Right renal pelvis (tissue), 4 donors: ENCODE results near the gene TSEN15. TPM values are rescaled to one million over a fixed set of nuclear protein-coding genes. Genes with fewer than 3 reads are reported as not detected.

Experiments
- DNase-seq, 4 donors: peaks; one replicate each; pipeline ENCODE4 v3.0.0-alpha.2; 2013; ENCODE audit warnings: low read depth in 4 of 4, low spot score in 3 of 4, missing footprints in 1 of 4
- polyA plus RNA-seq, 4 donors: library from polyadenylated mRNA; unstranded; fragments of 120-200 nt; gene quantifications; one replicate each; pipeline ENCODE4 v1.2.1, GENCODE V29; 2013; ENCODE audit not compliant: insufficient read length in 4 of 4

TSEN15 gene
- polyA plus RNA-seq, result 10 to 100 TPM; 42.8 to 52.6 (median 49.8) TPM

DNA sequence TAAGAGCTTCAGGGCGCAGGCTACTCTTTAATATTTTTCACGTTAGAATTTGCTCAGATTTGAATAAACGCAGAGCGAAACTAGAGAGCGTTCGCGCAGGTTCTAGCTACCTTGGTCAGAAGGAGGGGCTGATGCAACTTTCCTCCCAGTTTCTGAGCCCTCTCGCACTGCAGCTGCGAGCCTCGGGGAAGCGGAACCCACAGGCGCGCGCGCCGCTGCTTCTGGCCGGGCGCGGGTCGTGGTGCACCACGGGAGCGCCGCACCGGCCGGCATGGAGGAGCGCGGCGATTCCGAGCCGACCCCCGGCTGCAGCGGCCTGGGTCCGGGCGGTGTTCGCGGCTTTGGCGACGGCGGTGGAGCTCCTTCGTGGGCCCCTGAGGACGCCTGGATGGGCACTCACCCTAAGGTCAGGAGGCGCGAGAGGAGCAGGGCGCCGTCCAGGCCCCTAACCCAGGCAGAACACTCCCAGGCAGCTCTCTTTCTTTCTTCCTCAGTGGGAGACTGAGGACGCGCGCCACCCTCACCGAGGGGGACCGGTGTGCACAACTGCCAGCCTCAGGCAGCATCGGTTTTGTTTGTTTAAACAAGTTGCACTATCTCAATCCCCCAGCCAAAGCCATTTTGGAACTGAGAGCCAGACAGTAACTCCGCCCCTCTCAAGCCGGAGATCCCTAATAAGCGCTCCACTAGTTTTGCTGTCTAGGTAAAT, at the start of gene TSEN15:
Gene TSEN15 (plus strand): TSS at position 246 of the 709 bp plus-strand sequence. CDS start 26 bp downstream, at position 272.
- peak; percentile 63 to 70 (median 68) for DNase-seq

- no peak for DNase-seq
These were observed 49.5 kb upstream of the TSEN15 start for GRCh38 chr1:184002071-184002470.

DNA sequence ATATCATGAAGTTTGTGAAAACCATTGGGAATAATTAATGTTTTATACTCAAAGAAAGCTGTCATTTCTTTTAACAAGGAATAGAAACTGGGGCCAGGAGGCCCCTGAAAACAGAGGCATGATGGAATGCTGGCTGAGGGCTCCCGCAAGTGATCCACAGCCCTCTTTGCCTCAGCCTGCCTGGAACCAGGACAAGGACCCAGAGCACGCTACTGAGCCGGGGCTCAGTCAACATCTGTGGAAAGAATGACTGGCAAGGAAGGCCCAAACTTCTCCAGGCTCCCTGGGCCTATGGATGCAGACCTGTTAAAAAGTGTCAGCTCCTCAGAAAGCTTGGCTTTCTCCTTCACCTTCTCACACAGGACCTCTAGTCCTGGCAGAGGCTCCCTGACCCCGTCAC, 46.6 kb upstream of the TSEN15 start:
- no peak for DNase-seq

DNA sequence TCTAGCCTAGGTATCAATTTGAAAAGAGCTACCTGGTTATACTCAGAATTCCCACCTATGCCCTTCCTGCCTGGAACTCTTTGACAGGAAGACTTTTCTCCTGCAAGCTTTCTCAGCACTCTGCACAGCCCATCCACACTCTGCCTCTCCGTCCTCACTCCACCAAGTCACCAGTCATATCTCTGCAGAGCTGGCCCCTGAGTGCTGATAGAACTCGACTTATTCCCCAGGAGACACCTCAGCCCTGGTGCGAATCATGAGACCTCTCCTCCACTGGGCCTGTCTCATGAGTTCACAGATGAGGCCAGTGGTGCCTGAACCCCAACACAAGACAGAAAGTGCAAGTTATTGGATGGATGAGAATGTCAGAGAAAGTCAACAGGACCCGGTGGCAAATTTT, 46.0 kb upstream of the TSEN15 start:
- DNase-seq, result no peak

- no peak for DNase-seq
These were observed 40.7 kb upstream of the TSEN15 start for GRCh38 chr1:184010788-184011187.

- DNase-seq, result no peak
These were observed 39.3 kb upstream of the TSEN15 start for GRCh38 chr1:184012187-184012586.

DNA sequence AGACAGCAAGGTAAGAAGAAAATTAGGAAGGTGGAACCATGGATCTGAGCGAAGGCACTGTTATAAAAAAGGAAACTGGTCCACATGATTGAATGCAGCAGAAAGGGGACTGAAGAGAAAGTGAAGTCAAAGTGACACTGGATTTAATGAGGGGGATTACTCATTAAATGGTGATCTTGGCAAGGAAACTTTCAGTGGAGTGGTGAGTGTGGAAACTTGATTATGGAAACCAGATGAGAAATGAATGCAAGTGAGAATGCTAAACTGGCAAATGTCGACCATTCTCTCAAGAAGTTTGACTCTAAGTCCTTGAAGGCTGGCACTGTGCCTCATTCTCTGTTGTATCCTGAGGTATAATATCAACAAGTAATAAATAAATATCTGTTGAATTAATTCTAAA, 37.3 kb upstream of the TSEN15 start:
- DNase-seq, result no peak

DNA sequence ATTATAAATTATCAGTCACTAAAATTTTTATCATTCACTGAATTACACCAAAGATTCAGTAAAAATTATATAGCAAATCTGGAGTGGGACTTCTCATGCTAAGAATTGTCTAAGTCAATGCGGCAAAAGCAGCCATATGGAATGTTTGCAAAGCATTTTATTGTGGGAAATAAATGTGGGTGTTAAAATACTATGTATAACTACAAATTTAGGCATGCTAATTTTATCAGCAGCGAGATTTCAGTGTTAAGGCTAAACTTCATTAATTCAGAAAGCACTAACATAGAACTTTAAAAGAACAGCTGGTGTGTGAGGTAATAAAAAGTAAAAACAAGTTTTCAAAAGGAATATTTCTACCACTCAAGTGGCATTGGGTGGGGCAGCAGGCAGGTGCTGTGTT, 35.4 kb upstream of the TSEN15 start:
- DNase-seq, result no peak

DNA sequence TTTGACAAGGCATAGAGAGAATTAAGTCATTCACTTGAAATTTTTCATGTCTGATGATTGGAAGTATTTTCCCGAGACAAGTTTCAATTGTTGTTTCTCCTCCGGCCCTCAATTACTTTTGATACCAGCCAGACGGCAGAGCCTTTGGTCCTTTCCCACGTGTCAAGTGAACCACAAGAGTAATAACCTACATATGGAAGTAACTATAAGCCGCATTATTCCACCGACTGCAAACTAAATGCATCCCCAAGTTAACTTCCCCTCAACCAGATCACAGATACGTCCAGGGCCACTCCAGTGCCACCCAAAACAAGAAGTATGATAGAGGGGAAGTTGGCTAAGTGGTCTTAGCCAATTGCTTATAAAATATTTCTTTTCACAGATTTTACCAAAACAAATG, 34.2 kb upstream of the TSEN15 start:
- DNase-seq, result no peak

DNA sequence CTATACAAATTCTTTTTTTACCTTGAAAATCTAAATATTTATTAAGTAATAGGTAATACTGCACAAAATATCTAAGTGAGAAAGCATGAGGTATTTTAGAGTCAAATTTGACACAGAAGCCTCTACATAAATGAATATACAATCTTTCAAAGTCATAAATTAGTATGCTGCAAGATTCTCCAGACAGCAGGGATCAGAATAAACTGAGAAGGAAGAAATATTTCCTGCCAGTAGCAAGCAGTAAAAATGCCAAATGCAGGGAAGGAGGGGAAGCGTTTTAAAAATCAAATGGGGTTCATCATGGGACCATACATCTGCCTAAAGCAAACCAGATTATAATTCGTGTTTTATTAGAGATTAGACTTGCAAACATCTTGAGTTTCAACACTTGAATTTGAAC, 32.9 kb upstream of the TSEN15 start:
- no peak for DNase-seq

DNA sequence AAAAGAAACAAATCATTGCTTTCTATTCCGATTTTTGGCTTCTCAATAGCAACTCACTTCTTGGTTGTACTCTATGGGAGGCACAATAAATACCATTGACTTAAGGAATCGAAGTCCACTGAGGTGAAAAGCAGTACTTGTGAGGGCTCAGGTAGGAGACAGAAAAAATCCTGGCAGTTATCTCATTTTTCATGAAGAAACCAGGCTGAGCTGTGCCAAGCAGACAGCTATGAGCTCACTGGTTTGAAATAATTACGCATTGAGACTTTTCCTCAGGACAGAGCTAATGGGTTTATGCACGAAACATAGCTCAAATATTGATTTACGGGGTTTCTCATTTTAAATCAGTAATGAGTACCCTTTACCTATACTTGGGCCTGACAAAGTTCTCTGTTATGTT, 32.5 kb upstream of the TSEN15 start:
- no peak for DNase-seq

- no peak for DNase-seq
These were observed 32.0 kb upstream of the TSEN15 start for GRCh38 chr1:184019506-184019905.

DNA sequence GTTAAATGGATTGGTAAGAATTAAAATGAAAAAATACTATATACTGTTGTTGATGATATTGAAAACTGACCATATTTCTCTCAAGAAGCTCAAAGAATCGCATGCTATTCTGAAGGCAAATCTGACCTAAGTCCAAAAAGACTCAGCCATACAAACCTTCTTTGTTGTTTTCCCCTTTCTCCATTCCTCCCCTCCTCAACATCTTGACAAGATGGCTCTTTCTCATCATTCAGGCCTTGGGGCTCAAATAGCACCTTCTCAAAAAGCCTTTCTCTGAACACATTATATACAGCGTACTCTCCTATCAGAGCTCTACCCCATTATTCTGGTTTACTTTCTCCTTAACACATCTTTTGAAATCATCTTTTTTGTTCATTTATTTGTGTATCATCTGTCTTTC, 31.2 kb upstream of the TSEN15 start:
- DNase-seq, result no peak

DNA sequence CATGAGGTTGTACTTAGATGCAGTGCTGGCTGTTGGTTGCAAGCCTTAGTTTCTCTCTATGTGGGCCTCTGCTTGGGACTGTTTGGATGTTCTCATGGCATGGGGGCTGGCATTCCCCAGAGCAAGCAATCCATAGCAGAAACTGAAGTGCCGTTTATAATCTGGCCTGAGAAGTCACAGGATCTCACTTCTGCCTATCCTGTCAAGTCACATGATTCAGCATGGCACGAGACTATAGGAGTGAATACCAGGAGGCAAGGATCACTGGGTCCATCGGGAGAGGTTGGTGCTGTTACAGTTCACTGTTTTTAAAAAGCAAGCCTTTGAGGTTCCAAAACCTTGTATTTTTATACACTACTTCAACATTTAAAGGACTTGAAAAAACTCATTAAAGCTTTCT, 30.7 kb upstream of the TSEN15 start:
- DNase-seq, result no peak

- DNase-seq, result peak in 1 of 4 donors; percentile 21
These were observed 29.8 kb upstream of the TSEN15 start for GRCh38 chr1:184021728-184022127.

- DNase-seq, result peak in 3 of 4 donors; percentile 63 to 74 (median 72)
These were observed 28.9 kb upstream of the TSEN15 start for GRCh38 chr1:184022668-184023067.

DNA sequence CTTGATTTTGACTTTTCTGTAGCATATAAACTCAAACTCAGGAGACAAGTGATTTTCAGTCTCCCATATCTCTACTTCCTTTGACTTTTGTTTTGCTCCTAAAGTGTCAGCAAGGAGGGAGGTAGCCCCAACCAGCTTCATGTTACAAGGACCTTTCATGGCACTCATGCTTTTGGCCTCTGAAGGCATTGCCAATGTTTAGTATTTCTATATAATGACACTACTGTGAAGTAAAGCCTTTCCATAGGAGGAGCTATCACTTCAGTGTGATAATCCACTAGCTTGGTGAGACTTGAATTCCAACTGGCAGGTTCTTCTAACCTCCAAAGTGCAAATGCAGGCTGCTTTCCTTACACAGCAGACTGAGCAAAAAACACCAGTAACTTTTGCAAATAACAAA, 28.4 kb upstream of the TSEN15 start:
- no peak for DNase-seq

DNA sequence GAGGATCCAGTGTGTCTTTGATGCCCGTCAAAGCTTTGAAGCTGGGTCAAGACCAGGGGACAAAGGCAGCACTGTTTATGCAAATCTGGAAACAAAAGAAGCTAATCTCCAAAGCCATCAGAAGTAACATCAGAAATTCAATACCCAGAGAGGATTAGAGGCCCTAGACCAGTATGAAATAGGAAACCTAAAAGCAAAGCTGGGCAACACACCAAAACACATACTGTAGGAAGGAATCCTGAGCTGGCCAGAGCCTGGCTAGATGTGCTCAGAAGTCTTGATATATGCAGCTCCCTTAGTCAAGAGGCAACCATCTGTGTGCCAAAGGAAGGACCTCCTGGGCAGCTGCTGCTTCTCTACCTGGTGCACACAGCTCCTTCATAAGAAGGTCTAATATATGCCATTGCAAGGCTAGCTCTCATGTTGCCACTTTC, 26.3 kb upstream of the TSEN15 start:
- peak in 1 of 4 donors; percentile 10 for DNase-seq

GRCh38 chr1:184027826-184028695, 23.5 kb upstream of the TSEN15 start:
- DNase-seq, result no peak

DNA sequence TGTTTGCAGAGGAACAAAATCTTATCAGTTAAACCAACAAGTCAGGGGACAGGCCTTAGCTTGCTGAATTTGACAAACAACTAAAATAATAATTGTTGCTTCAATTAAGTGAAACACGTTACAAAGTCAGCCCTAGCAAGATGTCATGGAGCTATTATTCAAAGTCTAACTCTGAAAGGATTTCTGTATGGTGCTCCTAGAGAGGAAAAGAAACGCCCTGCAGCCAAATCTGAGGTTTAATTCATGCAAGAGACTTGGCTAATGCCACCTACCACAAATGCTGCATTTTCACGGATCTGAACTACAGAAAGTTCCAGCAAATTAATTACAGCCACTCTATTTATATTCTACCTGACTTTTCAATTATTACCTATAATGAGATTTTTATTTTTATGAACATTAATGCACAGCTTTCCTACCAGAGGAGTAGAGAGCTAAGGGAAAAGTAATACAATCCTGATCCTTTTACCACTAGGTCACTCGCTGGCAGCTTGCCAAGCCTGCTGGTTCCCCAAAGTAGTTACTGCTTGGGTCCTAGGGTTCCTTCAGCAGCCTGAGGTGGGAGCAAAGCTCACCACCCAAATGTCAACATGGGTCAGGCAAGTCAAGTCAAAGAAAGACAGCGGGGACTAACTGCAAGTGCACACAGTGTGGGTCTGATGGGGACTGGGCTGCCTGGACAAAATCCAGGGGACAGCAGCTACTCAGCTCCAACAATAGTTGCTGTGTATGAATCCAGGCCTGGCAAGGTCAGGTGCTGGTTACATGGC, 22.5 kb upstream of the TSEN15 start:
- DNase-seq, result no peak
